A673 (cell line): Measurements from ENCODE around the gene LRRC4.

Experiments
- EZH2 ChIP-seq: fragments of 200-600 bp; sonication (generic); IDR thresholded peaks from 2 replicates; pipeline ENCODE4 v1.6.1; 2017; ENCODE audit warnings: borderline replicate concordance, low read depth, mild to moderate bottlenecking, mixed read lengths, antibody characterized with exemption, low read length; ENCODE audit not compliant: poor library complexity, severe bottlenecking
- TF ChIP-seq, protein P1 (sequence below): fragments of 300-800, 200-600 bp; sonication (generic); conservative IDR thresholded peaks from 2 replicates; pipeline ENCODE4 v1.5.1; 2017; ENCODE audit warnings: low read depth, mild to moderate bottlenecking, antibody characterized with exemption, low read length, moderate library complexity, mixed read lengths

DNA sequence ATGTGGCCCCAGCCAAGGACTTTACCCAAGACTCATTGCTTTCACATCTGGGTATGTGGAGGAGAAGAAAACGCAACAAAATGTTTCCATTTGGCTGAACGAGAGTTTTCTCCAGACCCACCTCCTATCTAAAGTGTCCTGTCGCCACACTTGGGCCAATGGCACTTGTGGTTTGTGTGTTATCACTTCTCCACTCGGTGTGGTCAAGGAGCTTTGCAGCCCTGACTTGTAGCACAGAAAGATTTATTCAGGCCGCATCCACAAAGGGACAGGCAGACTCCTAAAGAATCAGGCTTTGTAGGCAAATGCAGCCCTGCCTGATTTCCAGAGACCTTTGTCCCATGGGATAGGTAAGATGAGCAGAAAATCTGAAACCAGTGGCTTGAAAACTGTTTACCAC is 12.8 kb upstream of the LRRC4 start:
- TF ChIP-seq, protein P1, sequence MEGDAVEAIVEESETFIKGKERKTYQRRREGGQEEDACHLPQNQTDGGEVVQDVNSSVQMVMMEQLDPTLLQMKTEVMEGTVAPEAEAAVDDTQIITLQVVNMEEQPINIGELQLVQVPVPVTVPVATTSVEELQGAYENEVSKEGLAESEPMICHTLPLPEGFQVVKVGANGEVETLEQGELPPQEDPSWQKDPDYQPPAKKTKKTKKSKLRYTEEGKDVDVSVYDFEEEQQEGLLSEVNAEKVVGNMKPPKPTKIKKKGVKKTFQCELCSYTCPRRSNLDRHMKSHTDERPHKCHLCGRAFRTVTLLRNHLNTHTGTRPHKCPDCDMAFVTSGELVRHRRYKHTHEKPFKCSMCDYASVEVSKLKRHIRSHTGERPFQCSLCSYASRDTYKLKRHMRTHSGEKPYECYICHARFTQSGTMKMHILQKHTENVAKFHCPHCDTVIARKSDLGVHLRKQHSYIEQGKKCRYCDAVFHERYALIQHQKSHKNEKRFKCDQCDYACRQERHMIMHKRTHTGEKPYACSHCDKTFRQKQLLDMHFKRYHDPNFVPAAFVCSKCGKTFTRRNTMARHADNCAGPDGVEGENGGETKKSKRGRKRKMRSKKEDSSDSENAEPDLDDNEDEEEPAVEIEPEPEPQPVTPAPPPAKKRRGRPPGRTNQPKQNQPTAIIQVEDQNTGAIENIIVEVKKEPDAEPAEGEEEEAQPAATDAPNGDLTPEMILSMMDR = no peak
- TF ChIP-seq EZH2 = no peak
